HG02973 (cell line): ENCODE results near the gene CRY2.

Experiments
- ATAC-seq: cut with Tn5 transposase; IDR thresholded peaks from one replicate; pipeline ENCODE4 v1.9.1; 2021; ENCODE audit warnings: moderate library complexity; ENCODE audit not compliant: unreplicated experiment

CRY2 gene

GRCh38 chr11:45847911-45848316 lies 639 bp downstream of the CRY2 start:
- peak; percentile 16 for ATAC-seq

DNA sequence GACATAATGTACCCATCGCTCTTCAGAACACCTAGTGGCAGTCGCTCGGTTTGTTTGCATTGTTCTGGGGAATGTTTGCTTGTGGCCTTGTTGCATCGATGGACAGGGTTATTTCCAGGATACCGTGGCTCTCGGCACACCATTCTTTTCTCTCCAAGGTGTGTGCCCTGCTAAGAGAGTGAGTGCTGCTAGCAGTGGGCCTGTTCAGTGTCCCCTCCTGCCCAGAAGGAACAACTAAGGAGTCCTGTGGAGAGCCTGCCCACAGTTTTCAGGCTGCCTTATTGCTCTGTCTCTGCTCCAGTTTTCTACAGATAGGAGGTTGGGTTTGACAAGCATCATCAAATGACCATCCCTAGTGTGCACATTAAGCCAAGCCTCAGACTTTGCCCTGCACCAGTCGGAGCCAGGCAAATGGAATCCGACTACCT lies 1.4 kb downstream of the CRY2 start:
- ATAC-seq, result no peak

- ATAC-seq, result no peak
Observed at GRCh38 chr11:45850446-45850845, 3.2 kb downstream of the CRY2 start.

GRCh38 chr11:45851228-45851627 lies 4.0 kb downstream of the CRY2 start:
- ATAC-seq, result no peak

DNA sequence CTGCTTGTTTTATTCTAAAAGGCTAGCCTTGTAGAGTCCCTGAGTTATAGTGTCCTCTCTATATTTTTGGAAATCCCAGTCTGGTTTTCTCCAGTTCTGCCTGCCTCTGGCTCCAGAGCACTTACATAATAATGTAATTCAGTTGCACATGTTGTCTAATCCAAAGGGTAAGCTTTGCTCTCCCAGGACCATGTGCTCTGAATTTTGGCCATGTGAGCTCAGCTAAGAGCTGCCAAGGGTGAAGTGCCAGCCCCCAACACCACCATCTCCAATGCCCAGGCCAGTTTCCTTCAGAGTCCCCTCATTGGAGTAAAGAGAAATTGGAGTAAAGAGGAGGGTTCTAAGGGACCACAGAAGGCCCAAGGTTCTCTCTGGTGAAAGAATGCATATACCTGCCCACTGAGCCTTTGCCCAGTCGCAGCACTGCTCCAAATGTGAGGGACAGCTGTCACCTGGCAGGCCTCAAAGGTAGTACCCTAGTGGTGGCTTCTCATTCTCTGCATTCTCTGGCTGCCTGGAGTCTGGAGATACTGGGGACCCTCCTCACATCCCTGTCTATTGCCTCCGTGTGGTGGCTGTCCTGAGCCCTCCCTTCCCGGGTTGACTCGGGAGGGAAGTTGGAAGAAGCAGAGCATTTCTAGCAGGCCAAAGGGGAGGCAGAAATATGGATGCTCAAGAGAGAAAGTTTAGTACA lies 4.9 kb downstream of the CRY2 start:
- ATAC-seq, result no peak

DNA sequence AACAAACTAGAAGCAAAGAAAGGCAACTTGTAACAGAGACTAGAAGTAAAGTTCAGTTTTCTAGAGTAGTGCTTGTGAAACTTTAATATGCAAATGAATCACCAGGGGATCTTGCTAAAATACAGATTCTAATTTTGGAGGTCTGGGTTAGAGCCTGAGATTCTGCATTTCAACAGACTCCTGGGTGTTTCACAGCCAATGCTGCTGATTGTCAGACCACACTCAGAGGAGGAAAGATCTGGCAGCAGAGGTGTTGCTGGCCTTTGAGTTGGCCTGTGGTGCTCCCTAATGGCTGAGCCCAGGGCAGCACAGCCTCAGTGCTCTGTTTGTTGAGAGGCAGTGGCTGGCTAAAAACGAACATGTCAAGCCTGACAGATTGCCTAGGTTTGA lies 5.4 kb downstream of the CRY2 start:
- no peak for ATAC-seq

DNA sequence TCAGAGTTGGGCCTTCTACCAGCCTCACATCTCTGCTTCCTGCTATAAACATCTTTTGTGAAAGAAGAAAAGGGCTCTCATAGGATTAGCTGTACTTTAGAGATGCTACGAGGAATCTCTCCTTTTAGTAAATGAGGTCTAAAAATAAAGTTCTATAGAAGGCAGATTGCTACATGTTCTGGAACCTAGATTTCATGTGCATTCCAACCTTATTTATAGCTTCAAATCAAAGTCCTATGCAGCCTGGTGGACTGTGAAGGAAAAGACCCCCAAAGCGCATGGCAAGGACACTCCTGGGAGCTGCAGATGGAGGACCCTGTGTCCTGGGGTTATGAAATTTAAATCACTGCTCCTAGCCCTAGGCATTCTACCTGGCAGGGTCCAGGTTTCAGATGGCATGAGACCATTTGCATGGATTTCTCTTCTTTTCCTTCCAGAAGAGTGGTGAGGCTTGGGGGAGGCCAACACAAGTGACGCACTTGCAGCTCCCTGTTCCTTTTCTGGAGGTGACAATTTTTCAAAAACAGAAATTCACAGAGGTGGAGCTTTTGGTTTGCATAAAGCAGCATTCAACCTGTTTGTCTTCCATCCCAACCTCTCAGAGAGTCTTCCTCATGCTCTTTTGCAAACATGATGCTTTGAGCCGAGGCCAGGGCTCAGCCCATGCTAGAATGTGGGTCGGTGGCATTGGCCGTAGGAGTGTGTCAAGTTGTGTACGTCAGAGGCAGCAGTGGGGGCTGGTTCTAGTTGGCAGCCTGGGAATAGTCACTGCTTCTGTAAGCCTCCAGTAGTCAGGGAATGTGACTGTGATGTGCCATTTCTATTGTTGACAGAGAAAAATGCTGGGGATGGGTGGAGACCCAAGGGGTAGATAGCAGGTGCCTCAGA lies 6.3 kb downstream of the CRY2 start:
- ATAC-seq, result no peak

GRCh38 chr11:45855308-45855707 lies 8.0 kb downstream of the CRY2 start:
- ATAC-seq, result no peak

- ATAC-seq, result no peak
Observed at GRCh38 chr11:45856044-45856468, 8.8 kb downstream of the CRY2 start.

DNA sequence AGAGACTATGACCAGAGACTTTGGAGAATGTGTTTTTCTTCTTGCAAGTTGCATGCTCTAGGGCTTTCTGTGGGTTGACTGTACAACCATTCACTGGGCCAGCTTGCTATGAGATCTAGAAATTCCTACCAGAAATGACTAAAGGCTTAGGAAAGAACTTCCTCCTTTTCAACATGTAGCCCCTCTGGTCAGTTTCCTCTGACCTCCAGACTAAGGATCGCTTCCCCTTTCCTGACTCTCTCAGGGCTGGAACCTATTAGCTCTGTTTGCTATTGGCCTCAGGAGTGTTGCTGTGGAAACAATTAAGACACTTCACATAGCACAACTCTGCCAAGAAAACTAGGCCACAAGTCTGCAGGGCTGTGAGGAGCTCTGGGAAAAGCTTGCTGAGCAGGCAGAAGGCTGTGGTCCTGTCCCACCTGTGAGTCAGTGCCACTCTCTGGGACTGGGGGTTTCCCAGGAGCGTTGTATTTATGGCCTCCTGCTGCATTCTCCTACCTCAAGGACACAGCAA lies 10.7 kb downstream of the CRY2 start:
- no peak for ATAC-seq

- ATAC-seq, result no peak
Observed at GRCh38 chr11:45858751-45859398, 11.6 kb downstream of the CRY2 start.

DNA sequence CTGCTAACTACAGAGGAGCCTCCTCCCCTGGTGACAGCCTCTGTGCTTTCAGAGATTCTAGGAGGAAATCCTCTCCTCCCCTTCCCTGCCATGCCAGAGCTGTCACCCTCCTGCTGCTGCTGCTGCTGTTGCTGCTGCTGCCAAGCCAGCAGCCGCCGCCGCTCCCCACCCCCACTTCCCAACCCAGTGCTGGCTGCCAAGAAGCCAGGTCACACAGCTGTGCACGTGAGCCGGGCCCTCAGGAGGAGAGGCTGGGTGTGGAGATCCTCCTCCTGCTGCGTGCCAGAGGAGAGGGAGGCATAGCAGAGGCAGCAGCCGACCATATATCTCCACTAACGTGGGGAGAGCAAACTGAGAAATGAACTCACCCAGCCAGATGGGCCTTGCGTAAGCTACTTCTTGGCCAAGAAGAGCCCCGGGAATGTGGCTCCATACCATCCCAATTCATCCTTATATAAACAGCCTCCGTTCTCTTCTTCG lies 12.4 kb downstream of the CRY2 start:
- ATAC-seq, result no peak

DNA sequence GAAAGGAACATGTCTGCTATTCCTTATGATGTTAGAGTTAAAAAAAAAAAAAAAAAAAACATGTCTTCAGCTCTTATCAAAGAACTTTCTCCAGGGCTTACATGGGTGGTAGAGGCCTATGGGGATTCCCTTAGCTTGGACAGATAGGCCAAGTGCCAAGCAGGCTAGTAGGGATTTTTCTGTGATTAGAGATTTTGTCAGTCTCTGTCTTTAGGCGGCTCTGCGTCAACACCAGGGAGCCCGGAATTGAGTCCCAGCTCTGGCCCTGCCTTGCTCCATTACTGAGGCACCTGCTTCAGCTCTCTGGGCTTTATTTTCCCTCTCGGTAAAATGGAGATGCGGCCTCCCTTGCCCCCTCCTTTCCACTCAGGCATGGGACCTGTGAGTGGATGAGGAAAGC lies 13.1 kb downstream of the CRY2 start:
- no peak for ATAC-seq

DNA sequence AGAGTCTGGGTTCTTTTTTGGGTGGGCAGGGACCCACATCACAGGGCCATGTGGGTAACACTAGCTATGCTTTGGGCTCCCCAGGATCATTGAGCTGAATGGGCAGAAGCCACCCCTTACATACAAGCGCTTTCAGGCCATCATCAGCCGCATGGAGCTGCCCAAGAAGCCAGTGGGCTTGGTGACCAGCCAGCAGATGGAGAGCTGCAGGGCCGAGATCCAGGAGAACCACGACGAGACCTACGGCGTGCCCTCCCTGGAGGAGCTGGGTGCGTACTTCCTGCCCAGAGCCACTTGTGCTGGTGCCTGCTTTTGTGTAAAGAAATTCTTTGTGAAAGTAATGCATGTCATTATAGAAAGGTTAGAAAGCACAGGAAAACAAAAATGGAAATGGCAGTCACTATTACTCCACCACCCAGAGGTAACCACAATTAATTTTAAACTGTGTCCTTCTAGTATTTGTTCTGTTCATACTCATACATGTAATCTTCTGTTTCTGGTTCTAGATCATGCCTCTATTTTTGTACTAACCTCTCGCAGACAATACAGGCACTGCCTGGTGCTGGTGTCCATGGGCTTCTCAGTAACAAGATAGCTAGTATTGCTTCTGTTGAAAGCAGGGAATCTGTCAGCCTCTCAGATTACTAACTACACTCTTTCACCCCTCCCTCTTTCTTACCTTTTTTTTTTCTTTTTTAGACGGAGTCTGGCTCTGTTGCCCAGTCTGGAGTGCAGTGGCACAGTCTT lies 13.7 kb downstream of the CRY2 start:
- no peak for ATAC-seq

- ATAC-seq, result no peak
Observed at GRCh38 chr11:45864041-45864440, 16.8 kb downstream of the CRY2 start.

DNA sequence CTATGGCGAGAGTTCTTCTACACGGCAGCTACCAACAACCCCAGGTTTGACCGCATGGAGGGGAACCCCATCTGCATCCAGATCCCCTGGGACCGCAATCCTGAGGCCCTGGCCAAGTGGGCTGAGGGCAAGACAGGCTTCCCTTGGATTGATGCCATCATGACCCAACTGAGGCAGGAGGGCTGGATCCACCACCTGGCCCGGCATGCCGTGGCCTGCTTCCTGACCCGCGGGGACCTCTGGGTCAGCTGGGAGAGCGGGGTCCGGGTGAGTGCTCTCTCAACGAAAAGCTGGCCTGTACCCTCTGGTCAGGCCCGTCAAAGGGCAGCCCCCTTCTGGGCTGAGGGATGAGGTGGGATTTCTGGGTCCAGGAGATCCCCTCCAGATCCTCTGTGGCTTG lies 22.3 kb downstream of the CRY2 start:
- ATAC-seq, result no peak

DNA sequence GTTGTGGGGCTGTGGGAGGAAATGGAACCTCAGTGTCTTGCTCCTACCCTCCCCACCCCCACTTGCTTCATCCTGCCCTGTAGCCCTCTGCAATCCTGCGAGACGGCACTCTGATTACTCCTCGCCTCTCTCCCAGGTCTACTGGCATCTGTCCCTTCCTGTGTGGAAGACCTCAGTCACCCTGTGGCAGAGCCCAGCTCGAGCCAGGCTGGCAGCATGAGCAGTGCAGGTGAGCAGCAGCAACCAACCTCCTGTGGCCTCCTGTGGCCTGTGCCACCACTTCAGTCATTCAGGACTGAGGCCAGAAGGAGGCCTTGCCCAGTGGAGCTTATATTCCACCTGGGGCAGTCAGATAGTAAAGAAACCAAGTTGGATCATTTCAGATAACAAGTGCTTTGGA lies 23.4 kb downstream of the CRY2 start:
- no peak for ATAC-seq

GRCh38 chr11:45871638-45872037 lies 24.4 kb downstream of the CRY2 start:
- no peak for ATAC-seq

DNA sequence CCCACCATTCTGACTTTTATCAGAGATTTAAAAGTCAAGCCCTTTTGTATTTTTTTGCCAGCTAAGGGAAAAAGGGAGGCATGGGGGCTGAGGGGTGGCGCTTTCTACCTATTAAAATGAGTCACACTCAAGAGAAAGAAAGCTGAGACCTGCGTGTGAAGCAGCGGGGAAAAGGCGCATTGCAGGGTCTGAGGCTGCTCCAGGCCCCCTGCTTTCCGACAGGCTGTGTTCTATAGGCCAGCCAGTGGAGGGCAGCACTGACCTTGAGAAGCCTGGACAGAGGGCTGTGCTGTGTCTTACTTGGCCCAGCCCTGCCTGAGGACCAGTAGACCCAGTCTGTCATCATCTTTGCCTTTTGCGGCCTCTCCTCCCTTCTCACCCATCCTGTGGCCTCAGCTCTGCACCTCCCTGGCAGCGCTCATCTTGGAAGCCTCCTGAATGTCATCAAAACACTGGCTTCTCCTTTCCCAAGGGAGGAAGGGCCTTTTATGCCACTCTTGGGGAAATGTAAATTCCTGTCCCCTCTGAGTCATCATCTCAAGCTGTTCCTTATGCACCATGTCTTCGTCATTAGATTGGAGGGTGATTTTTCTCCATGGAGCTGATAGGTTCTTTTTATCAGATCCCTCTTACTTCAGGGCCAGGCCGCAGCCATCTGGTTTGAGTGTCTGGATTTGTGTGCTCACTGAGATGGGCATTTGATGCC lies 25.5 kb downstream of the CRY2 start:
- no peak for ATAC-seq

DNA sequence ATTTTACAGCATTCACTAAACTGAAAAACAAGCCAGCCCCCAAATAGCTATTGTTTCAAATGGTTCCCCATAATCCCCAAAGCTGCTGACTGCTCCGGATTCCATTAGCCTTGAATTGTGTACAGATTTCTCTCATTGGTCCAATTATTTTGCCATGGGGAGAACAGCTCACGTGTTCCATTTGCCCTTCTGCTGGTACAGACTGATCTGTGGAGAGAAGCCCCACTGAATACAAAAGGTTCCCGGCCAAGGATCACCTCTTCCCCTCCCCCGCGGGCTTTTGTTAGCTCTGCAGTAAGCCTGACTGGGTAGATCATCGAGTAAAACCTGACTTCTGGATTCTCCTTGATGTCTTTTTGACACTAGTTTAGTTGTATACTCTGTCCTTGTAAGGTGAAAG lies 29.1 kb downstream of the CRY2 start:
- ATAC-seq, result no peak
